ENCODE data around the gene CHFR.
"Not testable (repeated sequence)": the region's sequence is repeated elsewhere in the genome, so short reads cannot be mapped to it uniquely, and the experiment has no call there.

Gene CHFR

GRCh38 chr12:132807295-132808092 is 79.9 kb downstream of the CHFR start:
- DNase-seq (ENCODE audit: low read depth), result no peak

- peak; percentile 21 for DNase-seq (ENCODE audit: low read depth)
These were observed 80.5 kb downstream of the CHFR start for GRCh38 chr12:132806857-132807256.

- no peak for DNase-seq (ENCODE audit: low read depth)
These were observed 83.0 kb downstream of the CHFR start for GRCh38 chr12:132804426-132804861.

GRCh38 chr12:132803888-132804287 is 83.5 kb downstream of the CHFR start:
- no peak for DNase-seq (ENCODE audit: low read depth)

- DNase-seq (ENCODE audit: low read depth), result no peak
These were observed 84.3 kb downstream of the CHFR start for GRCh38 chr12:132803125-132803524.

GRCh38 chr12:132801741-132802140 is 85.7 kb downstream of the CHFR start:
- DNase-seq (ENCODE audit: low read depth), result no peak

GRCh38 chr12:132798836-132799235 is 88.6 kb downstream of the CHFR start:
- no peak for DNase-seq (ENCODE audit: low read depth)

GRCh38 chr12:132797820-132798570 is 89.4 kb downstream of the CHFR start:
- no peak for DNase-seq (ENCODE audit: low read depth)

GRCh38 chr12:132795847-132796246 is 91.6 kb downstream of the CHFR start:
- no peak for DNase-seq (ENCODE audit: low read depth)

- not testable (repeated sequence) for DNase-seq (ENCODE audit: low read depth)
These were observed 95.5 kb downstream of the CHFR start for GRCh38 chr12:132791940-132792339.

GRCh38 chr12:132789099-132789471 is 98.3 kb downstream of the CHFR start:
- no peak for DNase-seq (ENCODE audit: low read depth)

GRCh38 chr12:132788375-132789098 is 98.9 kb downstream of the CHFR start:
- no peak for DNase-seq (ENCODE audit: low read depth)

GRCh38 chr12:132787877-132788276 is 99.5 kb downstream of the CHFR start:
- no peak for DNase-seq (ENCODE audit: low read depth)

- DNase-seq (ENCODE audit: low read depth), result no peak
These were observed 101.2 kb downstream of the CHFR start for GRCh38 chr12:132786192-132786591.

GRCh38 chr12:132784580-132784979 is 102.8 kb downstream of the CHFR start:
- DNase-seq (ENCODE audit: low read depth), result no peak

- DNase-seq (ENCODE audit: low read depth), result no peak
These were observed 103.4 kb downstream of the CHFR start for GRCh38 chr12:132783917-132784531.
